Immature natural killer cell (primary cell): Measurements from ENCODE around the gene SLC35A4. TPM values are rescaled to one million over a fixed set of nuclear protein-coding genes. Genes with fewer than 3 reads are reported as not detected.

Experiments used
- DNase-seq, 3 donors: peaks; one replicate each; pipeline ENCODE4 v3.0.0; 2022; ENCODE audit warnings: mixed read lengths in 1 of 3
- H3K27ac Mint-ChIP-seq, 6 donors: one replicate each; pipeline ENCODE4 v1.8.0; 2020; ENCODE audit warnings: mixed read lengths in 6 of 6, mild to moderate bottlenecking in 5 of 6, inconsistent platforms in 4 of 6, moderate library complexity in 3 of 6
- H3K27me3 Mint-ChIP-seq, 3 donors: one replicate each; pipeline ENCODE4 v1.8.0; 2020 to 2021; ENCODE audit warnings: low read depth in 3 of 3, mild to moderate bottlenecking in 3 of 3, mixed read lengths in 3 of 3, moderate library complexity in 3 of 3, inconsistent platforms in 1 of 3
- H3K36me3 Mint-ChIP-seq, 3 donors: one replicate each; pipeline ENCODE4 v1.8.0; 2020; ENCODE audit warnings: mixed read lengths in 3 of 3, inconsistent platforms in 2 of 3, mild to moderate bottlenecking in 2 of 3
- H3K4me1 Mint-ChIP-seq, 2 donors: one replicate each; pipeline ENCODE4 v1.8.0; 2020; ENCODE audit warnings: inconsistent platforms in 2 of 2, mild to moderate bottlenecking in 2 of 2, mixed read lengths in 2 of 2, moderate library complexity in 1 of 2
- H3K4me3 Mint-ChIP-seq, 5 donors: one replicate each; pipeline ENCODE4 v1.8.0; 2020; ENCODE audit warnings: mild to moderate bottlenecking in 5 of 5, mixed read lengths in 5 of 5, inconsistent platforms in 3 of 5, moderate library complexity in 3 of 5
- H3K9me3 Mint-ChIP-seq, 6 donors: one replicate each; pipeline ENCODE4 v1.8.0; 2020; ENCODE audit warnings: mild to moderate bottlenecking in 6 of 6, mixed read lengths in 6 of 6, inconsistent platforms in 4 of 6, moderate library complexity in 3 of 6
- polyA plus RNA-seq, 3 donors: library from polyadenylated mRNA; unstranded; fragments of 300-500 nt; fragmentation: Illumina TruSeq; gene quantifications; one replicate each; pipeline ENCODE4 v1.2.3, GENCODE V29; 2021

Gene SLC35A4, protein sequence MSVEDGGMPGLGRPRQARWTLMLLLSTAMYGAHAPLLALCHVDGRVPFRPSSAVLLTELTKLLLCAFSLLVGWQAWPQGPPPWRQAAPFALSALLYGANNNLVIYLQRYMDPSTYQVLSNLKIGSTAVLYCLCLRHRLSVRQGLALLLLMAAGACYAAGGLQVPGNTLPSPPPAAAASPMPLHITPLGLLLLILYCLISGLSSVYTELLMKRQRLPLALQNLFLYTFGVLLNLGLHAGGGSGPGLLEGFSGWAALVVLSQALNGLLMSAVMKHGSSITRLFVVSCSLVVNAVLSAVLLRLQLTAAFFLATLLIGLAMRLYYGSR
- polyA plus RNA-seq = 100 to 1,000 TPM in 2 of 3 donors, 10 to 100 TPM in 1; 73.3 to 134 (median 131) TPM

DNA sequence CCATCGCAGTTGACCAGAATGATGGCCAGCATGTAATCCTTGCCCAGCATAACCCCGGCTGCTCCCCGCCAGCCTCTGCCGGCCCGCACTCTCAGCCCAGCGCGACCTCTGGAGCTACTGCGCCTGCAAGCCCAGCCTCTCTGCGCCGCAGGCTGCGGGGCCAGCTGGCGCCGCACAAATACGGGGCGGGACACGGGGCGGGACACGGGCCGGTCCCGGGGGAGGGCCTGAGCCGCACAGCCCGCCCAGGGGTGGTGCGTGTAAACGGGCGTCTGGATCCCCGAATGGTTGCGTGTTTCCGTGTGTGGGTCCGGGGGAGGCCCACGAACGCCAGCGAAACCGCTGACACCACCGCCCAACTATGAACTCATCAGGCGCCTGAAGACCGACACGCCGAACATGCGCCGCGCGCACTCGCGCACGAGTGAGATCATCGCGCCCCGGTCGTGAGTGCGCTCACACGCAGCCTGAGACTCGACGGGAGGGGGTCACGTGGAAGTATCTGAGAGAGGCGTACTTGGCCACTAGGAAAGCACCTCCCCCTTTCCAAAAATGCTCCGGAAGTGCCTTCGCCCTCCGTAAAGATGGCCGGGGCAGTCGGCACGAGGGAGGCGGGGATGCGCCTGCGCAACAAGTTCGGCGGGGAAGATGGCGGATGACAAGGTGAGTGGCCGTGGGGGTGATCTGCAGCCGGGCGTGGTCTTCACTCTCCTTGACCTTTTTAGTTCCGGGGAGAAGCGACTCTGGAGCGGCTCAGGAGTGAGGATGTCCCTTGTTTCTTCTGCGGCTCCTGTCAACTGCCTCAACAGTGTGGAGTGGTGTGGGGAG lies at the start of gene SLC35A4, which contains the start of gene APBB3:
TSS of gene SLC35A4 (plus strand) at position 633 of the 828 bp plus-strand sequence. CDS start 2,342 bp downstream, outside the sequence.
TSS of gene APBB3 (minus strand) at position 403 of the 828 bp plus-strand sequence. CDS start at position 50, 353 bp downstream.
- H3K4me1 Mint-ChIP-seq = peaks cover 43 to 67% of the 10 kb centered on the region in 2 donors
- peaks cover 9 to 13% (median 11%) of the 10 kb centered on the region in 3 donors for H3K27me3 Mint-ChIP-seq
- peak within 1 kb of the TSS; percentile 88 to 94 (median 93) for H3K4me3 Mint-ChIP-seq
- no peaks in the 10 kb centered on the region for H3K9me3 Mint-ChIP-seq
- peak within 1 kb of the TSS; percentile 95 to 99 (median 97) for H3K27ac Mint-ChIP-seq
- DNase-seq = peak; percentile 99
- H3K36me3 Mint-ChIP-seq = peaks cover 0 to 8% (median 3%) of the 10 kb centered on the region in 3 donors

DNA sequence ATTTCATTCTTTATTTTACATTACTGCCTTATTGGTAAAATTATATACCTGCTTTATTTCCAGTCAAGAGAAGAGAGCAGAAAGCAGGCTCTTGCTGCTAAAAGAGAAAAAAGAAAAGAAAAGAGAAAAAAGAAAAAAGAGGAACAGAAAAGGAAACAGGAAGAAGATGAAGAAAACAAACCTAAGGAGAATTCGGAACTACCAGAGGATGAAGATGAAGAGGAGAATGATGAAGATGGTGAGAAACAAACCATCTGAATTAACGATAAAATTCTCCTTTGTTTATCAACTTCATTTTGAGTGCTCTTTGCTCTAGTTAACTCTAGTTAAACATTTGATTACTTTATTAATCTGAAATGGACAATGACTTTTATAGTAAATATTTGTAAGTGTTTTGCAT lies 40.6 kb upstream of the SLC35A4 start:
- DNase-seq = no peak
- H3K4me3 Mint-ChIP-seq = no peak overlapping the region
- peaks cover 8 to 28% (median 9%) of the 10 kb centered on the region in 3 donors for H3K36me3 Mint-ChIP-seq
- peak overlapping the region in 2 of 6 donors; percentile 14 to 32 for H3K27ac Mint-ChIP-seq
- no peaks in the 10 kb centered on the region for H3K4me1 Mint-ChIP-seq
- H3K27me3 Mint-ChIP-seq = peaks cover 0 to 2% (median 0%) of the 10 kb centered on the region in 3 donors
- H3K9me3 Mint-ChIP-seq = peaks cover 0 to 2% (median 0%) of the 10 kb centered on the region in 6 donors

DNA sequence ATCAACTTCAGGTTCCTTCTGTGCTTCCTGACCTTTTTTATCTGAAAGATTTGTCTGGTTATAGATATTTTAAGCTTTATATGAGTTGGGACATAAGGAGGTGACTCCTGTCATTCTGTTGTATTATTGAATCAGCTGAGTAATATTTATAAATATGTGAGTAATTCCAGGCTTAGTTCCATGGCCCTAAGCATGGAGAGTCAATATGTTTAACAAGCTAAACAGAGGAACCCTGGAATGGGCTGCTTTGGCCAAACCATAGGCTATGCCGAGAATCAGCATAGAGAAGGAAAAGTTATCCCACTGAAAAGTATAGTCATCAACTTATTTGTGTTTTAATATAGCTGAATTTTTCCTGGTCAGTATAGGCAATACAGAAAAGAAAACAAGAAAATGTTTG lies 24.4 kb upstream of the SLC35A4 start:
- no peak overlapping the region for H3K4me3 Mint-ChIP-seq
- H3K36me3 Mint-ChIP-seq = peaks cover 23 to 41% (median 28%) of the 10 kb centered on the region in 3 donors
- no peak for DNase-seq
- H3K9me3 Mint-ChIP-seq = no peaks in the 10 kb centered on the region
- no peaks in the 10 kb centered on the region for H3K27me3 Mint-ChIP-seq
- peaks cover 0 to 2% of the 10 kb centered on the region in 2 donors for H3K4me1 Mint-ChIP-seq
- H3K27ac Mint-ChIP-seq = peak overlapping the region in 1 of 6 donors; percentile 50

DNA sequence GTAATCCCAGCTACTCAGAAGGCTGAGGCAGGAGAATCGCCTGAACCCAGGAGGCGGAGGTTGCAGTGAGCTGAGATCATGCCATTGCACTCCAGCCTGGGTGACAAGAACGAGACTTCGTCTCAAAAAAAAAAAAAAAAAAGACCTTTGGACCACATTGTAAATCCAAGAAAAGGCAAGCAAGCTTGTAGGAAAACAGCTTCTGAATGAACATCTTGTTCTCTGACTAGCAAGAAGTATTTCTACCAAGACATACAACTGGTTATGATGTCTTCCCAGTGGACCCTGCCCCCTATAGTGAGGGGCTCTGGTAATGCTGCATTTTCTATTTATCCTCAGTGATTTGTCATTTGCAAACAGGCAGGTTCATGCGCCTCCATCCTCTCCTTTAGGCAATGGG lies 21.7 kb upstream of the SLC35A4 start:
- DNase-seq = no peak
- H3K4me3 Mint-ChIP-seq = no peak overlapping the region
- no peaks in the 10 kb centered on the region for H3K9me3 Mint-ChIP-seq
- peaks cover 3 to 9% (median 7%) of the 10 kb centered on the region in 3 donors for H3K27me3 Mint-ChIP-seq
- H3K36me3 Mint-ChIP-seq = peaks cover 19 to 32% (median 28%) of the 10 kb centered on the region in 3 donors
- H3K27ac Mint-ChIP-seq = no peak overlapping the region
- H3K4me1 Mint-ChIP-seq = peaks cover 10 to 12% of the 10 kb centered on the region in 2 donors

- peaks cover 15 to 24% (median 21%) of the 10 kb centered on the region in 3 donors for H3K36me3 Mint-ChIP-seq
- peaks cover 28 to 29% of the 10 kb centered on the region in 2 donors for H3K4me1 Mint-ChIP-seq
- no peaks in the 10 kb centered on the region for H3K9me3 Mint-ChIP-seq
- no peak for DNase-seq
- H3K27ac Mint-ChIP-seq = peak overlapping the region in 3 of 6 donors; percentile 2 to 63 (median 40)
- peaks cover 3 to 19% (median 15%) of the 10 kb centered on the region in 3 donors for H3K27me3 Mint-ChIP-seq
- no peak overlapping the region for H3K4me3 Mint-ChIP-seq
Measured at GRCh38 chr5:140544986-140545385, 19.6 kb upstream of the SLC35A4 start.

DNA sequence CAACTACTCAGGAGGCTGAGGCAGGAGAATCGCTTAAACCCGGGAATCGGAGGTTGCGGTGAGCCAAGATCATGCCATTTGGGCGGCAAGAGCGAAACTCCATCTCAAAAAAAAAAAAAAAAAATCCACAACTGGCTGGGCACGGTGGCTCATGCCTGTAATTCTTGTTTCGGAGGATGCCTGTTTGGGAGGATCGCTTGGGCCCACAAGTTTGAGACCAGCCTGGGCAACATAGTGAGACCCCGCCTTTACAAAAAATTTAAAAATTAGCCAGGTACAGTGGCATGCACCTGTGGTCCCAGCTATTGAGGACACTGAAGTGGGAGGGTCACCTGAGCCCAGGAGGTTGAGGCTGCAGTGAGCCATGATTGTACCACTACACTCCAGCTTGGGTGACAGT lies 19.0 kb upstream of the SLC35A4 start:
- Mint-ChIP-seq H3K27ac (peak overlapping the region in 5 of 6 donors; percentile 74 to 95 (median 92)), H3K4me3 (no peak overlapping the region), H3K4me1 (peaks cover 31 to 32% of the 10 kb centered on the region in 2 donors)

DNA sequence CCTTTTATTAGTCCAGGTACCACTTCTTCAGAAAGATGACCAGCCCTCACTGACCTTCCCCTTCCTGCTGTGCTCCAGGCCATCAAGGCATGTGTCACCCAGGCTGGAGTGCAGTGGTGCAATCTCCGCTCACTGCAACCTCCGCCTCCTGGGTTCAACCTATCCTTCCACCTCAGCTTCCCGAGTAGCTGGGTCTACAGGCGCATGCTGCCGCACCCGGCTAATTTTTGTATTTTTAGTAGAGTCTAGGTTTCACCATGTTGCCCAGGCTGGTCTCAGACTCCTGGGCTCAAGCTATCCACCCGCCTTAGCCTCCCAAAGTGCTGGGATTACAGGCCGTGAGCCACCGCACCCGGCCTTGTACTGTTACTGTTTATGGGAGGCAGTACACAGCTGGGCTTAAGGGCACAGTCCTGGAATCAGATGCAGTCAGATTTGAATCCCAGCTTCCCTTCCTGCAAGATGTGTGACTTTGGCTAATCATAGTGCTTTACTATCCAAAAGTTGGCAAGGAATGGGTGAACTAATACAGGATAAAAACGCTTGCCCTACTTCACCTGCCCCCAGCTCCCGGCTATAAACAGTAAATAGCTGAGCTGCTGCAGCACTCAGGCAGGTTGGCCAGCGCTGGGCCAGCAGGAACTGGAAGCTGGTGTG lies 17.6 kb upstream of the SLC35A4 start:
- Mint-ChIP-seq H3K27me3 (peaks cover 7 to 19% (median 15%) of the 10 kb centered on the region in 3 donors), H3K4me3 (peak overlapping the region; percentile 82 to 88 (median 87)), H3K27ac (peak overlapping the region; percentile 91 to 97 (median 94)), H3K4me1 (peaks cover 32 to 33% of the 10 kb centered on the region in 2 donors), H3K9me3 (no peaks in the 10 kb centered on the region), H3K36me3 (peaks cover 11 to 23% (median 18%) of the 10 kb centered on the region in 3 donors)
- no peak for DNase-seq

More for the DNA sequence above, 19.0 kb upstream of the SLC35A4 start:
- DNase-seq = no peak
- H3K36me3 Mint-ChIP-seq = peaks cover 15 to 24% (median 23%) of the 10 kb centered on the region in 3 donors
- no peaks in the 10 kb centered on the region for H3K9me3 Mint-ChIP-seq
- H3K27me3 Mint-ChIP-seq = peaks cover 3 to 19% (median 15%) of the 10 kb centered on the region in 3 donors

GRCh38 chr5:140547508-140548299 lies 16.9 kb upstream of the SLC35A4 start, which contains the start of gene EIF4EBP3:
Gene EIF4EBP3 (plus strand): TSS chr5:140547662. CDS start chr5:140547738, 76 bp downstream.
- Mint-ChIP-seq H3K36me3 (peaks cover 10 to 22% (median 18%) of the 10 kb centered on the region in 3 donors), H3K27ac (peak within 1 kb of the TSS; percentile 91 to 97 (median 94)), H3K27me3 (peaks cover 7 to 19% (median 15%) of the 10 kb centered on the region in 3 donors), H3K4me3 (peak within 1 kb of the TSS; percentile 82 to 88 (median 87)), H3K4me1 (peaks cover 33% of the 10 kb centered on the region in 2 donors), H3K9me3 (no peaks in the 10 kb centered on the region)
- DNase-seq = peak; percentile 86 to 87 (median 86)

- DNase-seq = no peak
- H3K27ac Mint-ChIP-seq = peak overlapping the region; percentile 91 to 97 (median 94)
- peak overlapping the region; percentile 82 to 88 (median 87) for H3K4me3 Mint-ChIP-seq
- peaks cover 7 to 20% (median 15%) of the 10 kb centered on the region in 3 donors for H3K27me3 Mint-ChIP-seq
- peaks cover 10 to 22% (median 18%) of the 10 kb centered on the region in 3 donors for H3K36me3 Mint-ChIP-seq
- H3K4me1 Mint-ChIP-seq = peaks cover 38 to 39% of the 10 kb centered on the region in 2 donors
- H3K9me3 Mint-ChIP-seq = no peaks in the 10 kb centered on the region
Measured at GRCh38 chr5:140548300-140548688, 16.3 kb upstream of the SLC35A4 start.

DNA sequence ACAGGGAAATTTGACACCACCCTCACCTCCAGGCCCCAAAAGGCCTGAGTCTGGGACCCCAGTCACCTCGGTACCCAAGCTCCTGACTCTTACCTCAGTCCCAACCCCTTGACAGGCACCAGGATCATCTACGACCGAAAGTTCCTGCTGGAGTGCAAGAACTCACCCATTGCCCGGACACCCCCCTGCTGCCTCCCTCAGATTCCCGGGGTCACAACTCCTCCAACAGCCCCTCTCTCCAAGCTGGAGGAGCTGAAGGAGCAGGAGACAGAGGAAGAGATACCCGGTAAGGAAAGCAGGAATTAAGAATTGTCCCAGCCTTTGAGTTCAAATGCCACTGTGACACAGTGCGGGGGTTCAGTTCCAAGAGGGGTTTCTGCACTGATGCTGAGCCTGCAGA lies 15.8 kb upstream of the SLC35A4 start:
- Mint-ChIP-seq H3K27ac (peak overlapping the region; percentile 91 to 97 (median 94)), H3K36me3 (peaks cover 10 to 22% (median 17%) of the 10 kb centered on the region in 3 donors), H3K4me3 (peak overlapping the region; percentile 72 to 87 (median 87)), H3K4me1 (peaks cover 43 to 44% of the 10 kb centered on the region in 2 donors), H3K27me3 (peaks cover 7 to 21% (median 15%) of the 10 kb centered on the region in 3 donors), H3K9me3 (no peaks in the 10 kb centered on the region)
- no peak for DNase-seq

DNA sequence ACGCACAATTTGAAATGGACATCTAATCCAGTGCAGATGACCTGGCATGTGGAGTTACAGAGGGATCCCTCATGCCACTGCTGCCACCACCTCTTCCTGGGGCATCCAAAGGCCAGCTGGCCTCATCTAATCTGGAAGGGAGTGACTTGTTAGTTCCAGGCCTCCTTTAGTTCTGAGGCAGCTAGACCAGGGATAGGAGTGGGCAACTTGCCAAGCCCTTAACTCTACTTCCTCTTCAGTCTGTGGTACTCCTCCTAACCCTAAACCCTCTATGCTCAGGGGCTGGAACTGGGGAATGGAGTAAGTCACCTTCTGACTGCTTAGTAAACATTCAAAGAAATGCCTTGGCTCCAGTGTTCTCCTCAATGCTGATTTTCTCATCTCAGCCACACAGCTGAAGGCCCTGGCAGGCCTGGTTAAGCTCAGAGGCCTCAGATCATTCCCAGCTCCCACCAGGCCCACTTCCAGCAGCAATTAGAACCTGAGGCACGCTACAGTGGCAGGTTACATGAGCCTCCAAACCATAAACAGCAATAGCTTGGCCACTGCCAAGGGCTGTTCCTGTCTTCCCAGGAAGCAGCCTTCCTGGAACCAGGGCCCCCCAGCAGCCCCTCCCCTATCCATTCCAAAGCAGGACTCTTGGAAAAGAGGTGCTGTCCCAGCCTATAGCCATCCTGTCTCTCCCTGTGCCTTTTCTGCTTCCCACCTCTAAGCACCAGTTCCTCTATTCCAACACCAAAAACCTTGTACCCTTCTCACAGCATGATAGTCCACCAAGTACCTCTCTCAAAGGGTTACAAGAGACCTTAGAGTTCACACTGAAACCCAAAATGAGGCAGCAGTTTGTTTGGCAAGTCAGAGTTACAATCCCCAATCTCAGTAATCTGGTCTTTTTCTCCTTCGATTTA lies 15.1 kb upstream of the SLC35A4 start:
- Mint-ChIP-seq H3K4me1 (peaks cover 50 to 51% of the 10 kb centered on the region in 2 donors), H3K4me3 (peak overlapping the region; percentile 35 to 87 (median 72)), H3K27me3 (peaks cover 7 to 21% (median 15%) of the 10 kb centered on the region in 3 donors), H3K27ac (peak overlapping the region; percentile 86 to 97 (median 93)), H3K9me3 (no peaks in the 10 kb centered on the region), H3K36me3 (peaks cover 5 to 18% (median 12%) of the 10 kb centered on the region in 3 donors)
- DNase-seq = no peak
